Measurements from ENCODE around the gene ZNF629.
"Not testable (repeated sequence)": the region's sequence is repeated elsewhere in the genome, so short reads cannot be mapped to it uniquely, and the experiment has no call there.

Gene ZNF629

GRCh38 chr16:30786936-30787612, at the start of gene ZNF629:
Gene ZNF629 (minus strand): TSS chr16:30787205. CDS start chr16:30784482, 2,723 bp downstream.
- Histone ChIP-seq H3K27ac (peak within 1 kb of the TSS; percentile 83; the same call in 1 of the 2 replicates), H3K9ac (ENCODE audit: insufficient read length) (peak within 1 kb of the TSS; percentile 94), H3K9me3 (ENCODE audit: low read depth, low read length) (no peaks in the 10 kb centered on the region), H3K4me3 (peak within 1 kb of the TSS; percentile 90), H3K36me3 (ENCODE audit: insufficient read depth, low read length) (peaks cover 11% of the 10 kb centered on the region; the same call in 1 of the 2 replicates)
- no peak for TF ChIP-seq FOXP2 (optimal IDR thresholded peaks at IDR 0.05; ENCODE audit: control extremely low read depth, extremely low read length, insufficient read depth)
- TF ChIP-seq EZH2 (IDR thresholded peaks at IDR 0.05) = no peak
- peak; percentile 47 for TF ChIP-seq POLR2AphosphoS5 (IDR thresholded peaks at IDR 0.05; ENCODE audit: borderline replicate concordance, low read depth, low read length)
- DNase-seq (ENCODE audit: low read depth, low spot score) = no peak

GRCh38 chr16:30834130-30834740, 47.2 kb upstream of the ZNF629 start:
- Histone ChIP-seq H3K9ac (ENCODE audit: insufficient read length) (no peak overlapping the region), H3K27ac (no peak overlapping the region), H3K36me3 (ENCODE audit: insufficient read depth, low read length) (no peaks in the 10 kb centered on the region), H3K4me3 (no peak overlapping the region), H3K9me3 (ENCODE audit: low read depth, low read length) (no peaks in the 10 kb centered on the region)
- DNase-seq (ENCODE audit: low read depth, low spot score) = no peak
- TF ChIP-seq FOXP2 (optimal IDR thresholded peaks at IDR 0.05; ENCODE audit: control extremely low read depth, extremely low read length, insufficient read depth) (no peak), EZH2 (IDR thresholded peaks at IDR 0.05) (no peak), POLR2AphosphoS5 (IDR thresholded peaks at IDR 0.05; ENCODE audit: borderline replicate concordance, low read depth, low read length) (no peak)

GRCh38 chr16:30830072-30830417, 43.0 kb upstream of the ZNF629 start:
- no peaks in the 10 kb centered on the region for H3K9me3 ChIP-seq (ENCODE audit: low read depth, low read length)
- H3K4me3 ChIP-seq = no peak overlapping the region
- TF ChIP-seq EZH2 (IDR thresholded peaks at IDR 0.05) = no peak
- no peak for TF ChIP-seq POLR2AphosphoS5 (IDR thresholded peaks at IDR 0.05; ENCODE audit: borderline replicate concordance, low read depth, low read length)
- no peak for TF ChIP-seq FOXP2 (optimal IDR thresholded peaks at IDR 0.05; ENCODE audit: control extremely low read depth, extremely low read length, insufficient read depth)
- no peak overlapping the region for H3K27ac ChIP-seq
- no peaks in the 10 kb centered on the region for H3K36me3 ChIP-seq (ENCODE audit: insufficient read depth, low read length)
- H3K9ac ChIP-seq (ENCODE audit: insufficient read length) = no peak overlapping the region
- DNase-seq (ENCODE audit: low read depth, low spot score) = no peak

GRCh38 chr16:30829130-30830071, 42.4 kb upstream of the ZNF629 start:
- Histone ChIP-seq H3K4me3 (no peak overlapping the region), H3K27ac (no peak overlapping the region), H3K36me3 (ENCODE audit: insufficient read depth, low read length) (no peaks in the 10 kb centered on the region), H3K9ac (ENCODE audit: insufficient read length) (no peak overlapping the region), H3K9me3 (ENCODE audit: low read depth, low read length) (no peaks in the 10 kb centered on the region)
- TF ChIP-seq EZH2 (IDR thresholded peaks at IDR 0.05) = no peak
- DNase-seq (ENCODE audit: low read depth, low spot score) = no peak

- no peak for DNase-seq (ENCODE audit: low read depth, low spot score)
- Histone ChIP-seq H3K9me3 (ENCODE audit: low read depth, low read length) (no peaks in the 10 kb centered on the region), H3K36me3 (ENCODE audit: insufficient read depth, low read length) (no peaks in the 10 kb centered on the region), H3K27ac (no peak overlapping the region), H3K4me3 (no peak overlapping the region), H3K9ac (ENCODE audit: insufficient read length) (no peak overlapping the region)
- no peak for TF ChIP-seq FOXP2 (optimal IDR thresholded peaks at IDR 0.05; ENCODE audit: control extremely low read depth, extremely low read length, insufficient read depth)
- TF ChIP-seq POLR2AphosphoS5 (IDR thresholded peaks at IDR 0.05; ENCODE audit: borderline replicate concordance, low read depth, low read length) = no peak
- no peak for TF ChIP-seq EZH2 (IDR thresholded peaks at IDR 0.05)
Measured at GRCh38 chr16:30821891-30822290, 34.9 kb upstream of the ZNF629 start.

GRCh38 chr16:30821441-30821840, 34.4 kb upstream of the ZNF629 start:
- H3K9me3 ChIP-seq (ENCODE audit: low read depth, low read length); H3K9ac ChIP-seq (ENCODE audit: insufficient read length); DNase-seq (ENCODE audit: low read depth, low spot score); H3K4me3 ChIP-seq; H3K36me3 ChIP-seq (ENCODE audit: insufficient read depth, low read length); H3K27ac ChIP-seq: not testable (repeated sequence)

GRCh38 chr16:30820952-30821421, 34.0 kb upstream of the ZNF629 start:
- Histone ChIP-seq H3K9ac (ENCODE audit: insufficient read length) (no peak overlapping the region), H3K27ac (no peak overlapping the region), H3K36me3 (ENCODE audit: insufficient read depth, low read length) (no peaks in the 10 kb centered on the region), H3K4me3 (no peak overlapping the region), H3K9me3 (ENCODE audit: low read depth, low read length) (no peaks in the 10 kb centered on the region)
- DNase-seq (ENCODE audit: low read depth, low spot score) = no peak
- TF ChIP-seq EZH2 (IDR thresholded peaks at IDR 0.05) (no peak), POLR2AphosphoS5 (IDR thresholded peaks at IDR 0.05; ENCODE audit: borderline replicate concordance, low read depth, low read length) (no peak), FOXP2 (optimal IDR thresholded peaks at IDR 0.05; ENCODE audit: control extremely low read depth, extremely low read length, insufficient read depth) (no peak)

GRCh38 chr16:30816769-30817168, 29.8 kb upstream of the ZNF629 start:
- H3K9ac ChIP-seq (ENCODE audit: insufficient read length) = no peak overlapping the region
- H3K9me3 ChIP-seq (ENCODE audit: low read depth, low read length) = no peaks in the 10 kb centered on the region
- TF ChIP-seq FOXP2 (optimal IDR thresholded peaks at IDR 0.05; ENCODE audit: control extremely low read depth, extremely low read length, insufficient read depth) = no peak
- TF ChIP-seq POLR2AphosphoS5 (IDR thresholded peaks at IDR 0.05; ENCODE audit: borderline replicate concordance, low read depth, low read length) = no peak
- no peak for TF ChIP-seq EZH2 (IDR thresholded peaks at IDR 0.05)
- no peak overlapping the region for H3K27ac ChIP-seq
- H3K4me3 ChIP-seq = no peak overlapping the region
- H3K36me3 ChIP-seq (ENCODE audit: insufficient read depth, low read length) = no peaks in the 10 kb centered on the region
- DNase-seq (ENCODE audit: low read depth, low spot score) = no peak
